ENCODE results near the gene COL23A1. TPM values are rescaled to one million over a fixed set of nuclear protein-coding genes. Genes with fewer than 3 reads are reported as not detected.

COL23A1 gene
- total and polyA plus RNA-seq, 2 donors (not counting 1 experiment from before 2014, with no cell fraction given): not detected

GRCh38 chr5:178519155-178519554 is 71.0 kb downstream of the COL23A1 start:
- Histone ChIP-seq H3K4me3 (replicated peaks in 1 of 4; ENCODE audit: control extremely low read depth in 1 of 4, insufficient read depth in 1 of 4, low read depth in 3 of 4, low read length in 4 of 4) (no peak overlapping the region), H3K9me3 (ENCODE audit: control insufficient read depth, insufficient read depth, low read depth, low read length) (no peaks in the 10 kb centered on the region), H3K9ac (ENCODE audit: insufficient read depth, low read length) (no peak overlapping the region), H3K4me2 (ENCODE audit: extremely low read depth, insufficient read depth, low read length) (no peak overlapping the region), H2AFZ (ENCODE audit: low read length) (no peak overlapping the region), H3K27ac (ENCODE audit: insufficient read depth, low read length) (no peak overlapping the region), H3K36me3 (ENCODE audit: control insufficient read depth, insufficient read depth, low read length) (no peaks in the 10 kb centered on the region), H4K20me1 (ENCODE audit: control insufficient read depth, extremely low read depth, insufficient read depth, low read length) (no peaks in the 10 kb centered on the region), H3K27me3 (ENCODE audit: control insufficient read depth, insufficient read depth, low read length) (no peaks in the 10 kb centered on the region), H3K79me2 (ENCODE audit: control insufficient read depth, insufficient read depth, low read length) (no peaks in the 10 kb centered on the region), H3K4me1 (ENCODE audit: control insufficient read depth, extremely low read depth, insufficient read depth, low read length) (no peaks in the 10 kb centered on the region)
- TF ChIP-seq CTCF (conservative IDR thresholded peaks at IDR 0.05 in 1 of 2, IDR thresholded peaks at IDR 0.05 in 1 of 2; ENCODE audit: low read depth in 1 of 2, low read length in 2 of 2) (no peak), EZH2 (IDR thresholded peaks at IDR 0.05; ENCODE audit: low read length, missing control alignments) (no peak)
- DNase-seq (ENCODE audit: low read depth in 2 of 2): no peak

GRCh38 chr5:178516504-178517235 is 73.5 kb downstream of the COL23A1 start:
- Histone ChIP-seq H3K27ac (ENCODE audit: insufficient read depth, low read length) (no peak overlapping the region), H3K36me3 (ENCODE audit: control insufficient read depth, insufficient read depth, low read length) (no peaks in the 10 kb centered on the region), H3K79me2 (ENCODE audit: control insufficient read depth, insufficient read depth, low read length) (no peaks in the 10 kb centered on the region), H3K27me3 (ENCODE audit: control insufficient read depth, insufficient read depth, low read length) (no peaks in the 10 kb centered on the region), H2AFZ (ENCODE audit: low read length) (no peak overlapping the region), H3K9ac (ENCODE audit: insufficient read depth, low read length) (no peak overlapping the region), H3K4me2 (ENCODE audit: extremely low read depth, insufficient read depth, low read length) (no peak overlapping the region), H3K9me3 (ENCODE audit: control insufficient read depth, insufficient read depth, low read depth, low read length) (no peaks in the 10 kb centered on the region), H4K20me1 (ENCODE audit: control insufficient read depth, extremely low read depth, insufficient read depth, low read length) (no peaks in the 10 kb centered on the region), H3K4me1 (ENCODE audit: control insufficient read depth, extremely low read depth, insufficient read depth, low read length) (no peaks in the 10 kb centered on the region), H3K4me3 (replicated peaks in 1 of 4; ENCODE audit: control extremely low read depth in 1 of 4, insufficient read depth in 1 of 4, low read depth in 3 of 4, low read length in 4 of 4) (no peak overlapping the region)
- DNase-seq (ENCODE audit: low read depth in 2 of 2): no peak
- TF ChIP-seq EZH2 (IDR thresholded peaks at IDR 0.05; ENCODE audit: low read length, missing control alignments) (no peak), CTCF (conservative IDR thresholded peaks at IDR 0.05 in 1 of 2, IDR thresholded peaks at IDR 0.05 in 1 of 2; ENCODE audit: low read depth in 1 of 2, low read length in 2 of 2) (no peak)

GRCh38 chr5:178515776-178516503 is 74.3 kb downstream of the COL23A1 start:
- Histone ChIP-seq H3K27me3 (ENCODE audit: control insufficient read depth, insufficient read depth, low read length) (no peaks in the 10 kb centered on the region), H3K4me1 (ENCODE audit: control insufficient read depth, extremely low read depth, insufficient read depth, low read length) (no peaks in the 10 kb centered on the region), H2AFZ (ENCODE audit: low read length) (no peak overlapping the region), H3K4me3 (replicated peaks in 1 of 4; ENCODE audit: control extremely low read depth in 1 of 4, insufficient read depth in 1 of 4, low read depth in 3 of 4, low read length in 4 of 4) (no peak overlapping the region), H3K36me3 (ENCODE audit: control insufficient read depth, insufficient read depth, low read length) (no peaks in the 10 kb centered on the region), H4K20me1 (ENCODE audit: control insufficient read depth, extremely low read depth, insufficient read depth, low read length) (no peaks in the 10 kb centered on the region), H3K9me3 (ENCODE audit: control insufficient read depth, insufficient read depth, low read depth, low read length) (no peaks in the 10 kb centered on the region), H3K27ac (ENCODE audit: insufficient read depth, low read length) (no peak overlapping the region), H3K4me2 (ENCODE audit: extremely low read depth, insufficient read depth, low read length) (no peak overlapping the region), H3K79me2 (ENCODE audit: control insufficient read depth, insufficient read depth, low read length) (no peaks in the 10 kb centered on the region), H3K9ac (ENCODE audit: insufficient read depth, low read length) (no peak overlapping the region)
- TF ChIP-seq CTCF (conservative IDR thresholded peaks at IDR 0.05 in 1 of 2, IDR thresholded peaks at IDR 0.05 in 1 of 2; ENCODE audit: low read depth in 1 of 2, low read length in 2 of 2) (no peak), EZH2 (IDR thresholded peaks at IDR 0.05; ENCODE audit: low read length, missing control alignments) (no peak)
- no peak for DNase-seq (ENCODE audit: low read depth in 2 of 2)

Measured in fibroblast of lung (primary cell).